IPS DF 4.7 (cell line): ENCODE results near the gene HSF2BP.
"Not testable (repeated sequence)": the region's sequence is repeated elsewhere in the genome, so short reads cannot be mapped to it uniquely, and the experiment has no call there.

Source experiments
- DNase-seq: peaks from one replicate; pipeline ENCODE4 v3.0.0-alpha.2; 2013; ENCODE audit warnings: low spot score; ENCODE audit errors: extremely low read depth

The HSF2BP gene

GRCh38 chr21:43516860-43517627 is 142.2 kb downstream of the HSF2BP start:
- DNase-seq: not testable (repeated sequence)

GRCh38 chr21:43516295-43516847 is 142.9 kb downstream of the HSF2BP start:
- DNase-seq: not testable (repeated sequence)

GRCh38 chr21:43514834-43515233 is 144.5 kb downstream of the HSF2BP start:
- DNase-seq: not testable (repeated sequence)

GRCh38 chr21:43513023-43513422 is 146.3 kb downstream of the HSF2BP start:
- DNase-seq: not testable (repeated sequence)

- DNase-seq: not testable (repeated sequence)
These were observed 148.1 kb downstream of the HSF2BP start for GRCh38 chr21:43511209-43511608.

GRCh38 chr21:43510669-43511068 is 148.6 kb downstream of the HSF2BP start:
- not testable (repeated sequence) for DNase-seq

- DNase-seq: not testable (repeated sequence)
These were observed 155.4 kb downstream of the HSF2BP start for GRCh38 chr21:43503892-43504291.

GRCh38 chr21:43503075-43503750 is 156.1 kb downstream of the HSF2BP start:
- DNase-seq: not testable (repeated sequence)

- DNase-seq: not testable (repeated sequence)
These were observed 156.7 kb downstream of the HSF2BP start for GRCh38 chr21:43502407-43503071.

- not testable (repeated sequence) for DNase-seq
These were observed 160.4 kb downstream of the HSF2BP start for GRCh38 chr21:43498924-43499323.

- not testable (repeated sequence) for DNase-seq
These were observed 161.2 kb downstream of the HSF2BP start for GRCh38 chr21:43498065-43498464.

- not testable (repeated sequence) for DNase-seq
These were observed 164.8 kb downstream of the HSF2BP start for GRCh38 chr21:43494279-43495012.

- DNase-seq: not testable (repeated sequence)
These were observed 165.8 kb downstream of the HSF2BP start for GRCh38 chr21:43493471-43493870.

- not testable (repeated sequence) for DNase-seq
These were observed 171.1 kb downstream of the HSF2BP start for GRCh38 chr21:43488235-43488634.

GRCh38 chr21:43486051-43486450 is 173.2 kb downstream of the HSF2BP start:
- not testable (repeated sequence) for DNase-seq

- DNase-seq: not testable (repeated sequence)
These were observed 174.3 kb downstream of the HSF2BP start for GRCh38 chr21:43485016-43485415.

GRCh38 chr21:43479197-43479596 is 180.1 kb downstream of the HSF2BP start:
- not testable (repeated sequence) for DNase-seq
